EH (cell line): ENCODE measurements around the gene C4orf36.
A peak's percentile ranks its signal among the peaks of the same experiment; 100 is the strongest.

Experiments
- DNase-seq: peaks from one replicate; pipeline ENCODE4 v3.0.0-alpha.2; 2015; ENCODE audit warnings: low read depth

Gene C4orf36

DNA sequence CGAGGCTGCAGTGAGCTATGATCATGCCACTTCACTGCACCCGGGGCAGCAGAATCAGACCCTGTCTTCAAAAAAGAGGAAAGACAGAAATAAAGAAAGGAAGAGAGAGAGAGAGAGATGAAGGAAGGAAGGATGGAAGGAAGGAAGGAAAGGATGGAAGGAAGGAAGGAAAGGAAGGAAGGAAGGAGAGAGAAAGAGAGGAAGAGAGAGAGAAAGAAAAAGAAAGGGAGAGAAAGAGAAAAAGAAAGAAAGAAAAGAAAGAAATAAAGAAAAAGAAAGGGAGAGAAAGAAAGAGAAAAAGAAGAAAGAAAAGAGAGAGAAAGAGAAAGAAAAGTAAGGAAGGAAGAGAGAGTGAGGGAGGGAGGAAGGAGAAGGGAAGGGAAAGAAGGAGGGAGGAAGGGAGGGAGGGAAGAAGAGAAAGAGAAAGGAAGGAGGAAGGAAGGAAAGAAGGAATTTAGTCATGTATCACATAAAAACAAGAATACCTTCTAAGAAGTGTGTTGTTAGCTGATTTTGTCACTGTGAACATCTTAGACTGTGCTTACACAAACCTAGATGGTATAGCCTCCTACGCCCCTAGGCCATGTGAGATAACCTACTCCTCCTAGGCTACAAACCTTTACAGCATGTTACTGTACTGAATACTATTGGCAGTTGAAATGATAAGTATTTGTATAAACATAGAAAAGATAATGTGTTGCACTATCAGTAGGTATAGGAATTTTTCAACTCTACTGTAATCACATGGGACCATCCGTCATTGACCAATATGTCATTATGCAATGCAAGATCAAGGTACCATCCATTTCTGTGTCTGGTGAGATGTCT is 25.2 kb upstream of the C4orf36 start:
- DNase-seq: no peak

DNA sequence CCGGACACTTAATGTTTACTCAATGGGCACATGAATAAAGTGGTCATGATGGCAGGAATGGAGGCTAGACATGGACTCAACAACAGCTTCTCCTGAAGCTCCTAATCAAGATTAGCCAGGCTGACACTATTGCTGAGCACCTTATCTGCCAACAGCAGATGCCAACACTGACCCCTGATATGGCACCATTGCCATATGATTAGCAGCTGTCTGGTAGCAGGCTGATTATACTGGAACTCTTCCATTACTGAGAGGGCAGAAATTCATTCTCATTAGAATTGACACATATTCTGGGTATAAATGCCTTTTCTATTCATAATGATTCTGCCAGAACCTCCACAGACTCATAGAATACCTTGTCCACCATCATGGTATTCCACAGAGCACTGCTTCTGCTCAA is 24.2 kb upstream of the C4orf36 start:
- DNase-seq: no peak

DNA sequence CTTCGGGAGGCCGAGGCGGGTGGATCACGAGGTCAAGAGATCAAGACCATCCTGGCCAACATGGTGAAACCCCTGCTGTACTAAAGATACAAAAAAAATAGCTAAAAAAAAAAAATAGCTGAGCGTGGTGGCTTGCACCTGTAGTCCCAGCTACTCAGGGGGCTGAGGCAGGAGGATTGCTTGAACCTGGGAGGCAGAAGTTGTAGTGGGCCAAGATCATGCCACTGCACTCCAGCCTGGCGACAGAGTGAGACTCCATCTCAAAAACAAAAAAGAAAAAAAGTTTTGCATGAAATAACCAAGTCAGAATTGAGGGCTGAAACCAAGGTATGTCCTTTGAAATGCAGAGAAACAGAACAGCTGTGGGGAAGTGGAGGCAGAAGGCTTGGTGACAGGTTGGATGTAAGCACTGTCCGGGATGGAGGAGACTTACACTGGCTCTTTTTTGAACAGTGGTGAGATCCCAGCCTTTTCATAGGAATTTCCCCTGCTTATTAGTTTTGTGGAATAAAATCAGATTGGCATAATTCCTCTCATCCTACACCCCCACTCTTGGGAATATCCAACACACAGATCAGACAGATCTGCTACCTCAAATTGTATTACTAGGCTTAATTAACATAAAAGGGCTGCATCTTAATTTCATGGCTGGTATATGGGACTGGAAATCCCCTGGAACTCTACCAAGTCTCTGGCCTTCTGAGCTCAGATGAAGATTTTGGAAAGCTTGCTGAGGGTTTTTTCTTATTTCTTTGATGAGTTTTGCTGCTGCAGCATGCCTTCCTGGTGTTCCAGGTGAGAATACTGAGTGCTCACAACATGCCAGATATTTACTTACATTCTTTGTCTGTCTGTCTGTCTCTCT is 18.8 kb upstream of the C4orf36 start:
- DNase-seq: peak; percentile 35

DNA sequence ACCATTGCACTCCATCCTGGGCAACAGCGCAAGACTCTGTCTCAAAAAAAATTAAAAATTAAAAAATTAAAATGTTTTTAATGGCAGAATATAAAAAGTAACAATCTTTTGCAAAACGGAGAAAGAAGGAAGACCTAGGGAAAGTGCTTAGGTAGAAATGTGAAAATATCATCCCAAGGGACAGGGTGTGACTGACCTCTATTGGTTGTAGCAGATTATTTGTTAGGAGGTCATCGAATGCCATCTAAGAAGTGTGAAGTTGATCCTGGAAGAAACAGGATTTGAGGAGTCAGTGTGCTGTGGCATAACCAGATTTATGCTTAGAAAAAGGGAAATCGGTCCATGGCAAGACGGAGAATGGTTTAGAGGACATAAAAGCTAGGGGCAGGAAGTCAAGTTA is 18.1 kb upstream of the C4orf36 start:
- DNase-seq: no peak

DNA sequence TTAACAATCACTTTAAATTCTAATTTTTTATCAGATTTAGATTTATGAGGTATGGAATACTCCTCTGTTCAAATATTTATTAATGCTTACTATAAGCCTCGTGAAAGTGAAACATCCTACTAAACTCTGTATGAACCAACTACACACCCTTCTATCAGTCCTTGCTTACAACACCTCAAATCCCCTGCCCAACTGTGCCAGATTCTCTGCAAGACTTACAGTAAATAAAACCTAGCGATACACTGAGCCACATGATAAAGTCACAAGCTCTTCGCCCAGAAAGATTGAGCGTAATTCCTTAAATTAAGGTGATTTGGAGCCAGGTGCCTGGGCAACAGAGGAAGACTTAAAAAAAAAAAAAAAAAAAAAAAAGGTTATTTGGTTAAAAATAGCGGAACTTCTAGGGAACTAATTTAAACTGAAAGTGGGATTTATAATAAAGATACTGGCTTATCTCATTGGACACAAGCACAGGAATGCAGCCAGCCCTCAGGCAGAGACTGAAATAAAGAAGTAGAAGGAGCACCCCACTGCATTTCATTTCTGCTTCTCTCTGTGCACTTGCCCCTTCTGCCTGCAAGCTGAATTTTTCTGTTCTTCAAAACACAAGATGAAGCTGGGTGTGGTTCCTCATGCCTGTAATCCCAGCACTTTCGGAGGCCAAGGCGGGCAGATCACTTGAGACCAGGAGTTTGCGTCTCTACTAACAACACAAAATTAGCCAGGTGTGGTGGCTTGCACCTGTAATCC is 17.5 kb upstream of the C4orf36 start:
- DNase-seq: no peak

DNA sequence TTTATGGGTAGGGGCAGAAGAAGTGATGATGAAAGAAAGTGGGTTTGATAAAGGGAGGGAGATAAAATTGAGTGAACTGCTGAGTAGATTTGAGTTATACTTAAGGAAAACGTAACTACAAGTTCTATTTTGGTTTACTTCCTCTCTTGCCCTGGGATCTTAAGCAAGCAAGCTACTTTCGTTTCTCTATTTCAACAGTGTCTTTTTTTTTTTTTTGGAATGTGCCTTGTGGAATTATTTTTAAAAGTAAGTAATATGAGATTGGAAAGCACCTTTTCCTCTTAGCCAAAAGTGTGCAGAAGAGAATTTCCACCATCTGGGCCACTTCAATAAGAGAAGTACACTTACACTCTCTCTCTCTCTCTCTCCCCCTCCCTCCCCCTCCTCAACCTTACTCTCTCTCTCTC is 16.0 kb upstream of the C4orf36 start:
- DNase-seq: peak; percentile 39

DNA sequence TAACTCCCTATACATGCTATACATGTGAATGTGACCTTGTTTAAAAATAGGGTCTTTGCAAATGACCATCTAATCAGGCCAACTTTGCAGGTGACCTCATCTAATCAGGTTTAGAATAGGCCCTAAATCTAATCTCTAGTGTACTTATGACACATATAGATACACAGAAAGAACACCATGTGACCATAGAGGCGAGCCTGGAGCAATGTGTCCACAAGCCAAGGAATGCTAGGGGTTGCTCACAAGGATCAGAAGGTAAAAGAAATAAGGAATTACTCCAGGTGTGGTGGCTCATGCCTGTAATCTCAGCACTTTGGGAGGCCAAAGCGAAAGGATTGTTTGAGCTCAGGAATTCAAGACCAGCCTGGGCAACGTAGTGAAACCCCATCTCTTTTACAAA is 9.6 kb upstream of the C4orf36 start:
- no peak for DNase-seq

DNA sequence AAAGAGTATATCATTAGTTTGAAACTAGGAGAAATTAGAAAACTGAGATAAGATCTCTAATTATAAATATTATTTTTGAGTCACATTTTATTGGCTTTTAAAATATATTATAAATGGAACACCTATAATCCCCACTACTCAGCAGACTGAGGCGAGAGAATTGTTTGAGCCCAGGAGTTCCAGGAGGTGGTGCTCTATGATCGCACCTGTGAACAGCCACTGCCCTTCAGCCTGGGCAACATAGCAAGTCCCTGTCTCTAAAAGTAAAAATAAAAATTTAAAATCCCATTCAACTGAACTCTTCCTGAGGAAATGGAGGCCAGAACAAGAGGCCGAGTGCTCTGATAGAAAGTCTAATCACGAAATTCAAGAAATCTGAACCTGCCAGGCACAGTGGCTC is 6.3 kb upstream of the C4orf36 start:
- no peak for DNase-seq

DNA sequence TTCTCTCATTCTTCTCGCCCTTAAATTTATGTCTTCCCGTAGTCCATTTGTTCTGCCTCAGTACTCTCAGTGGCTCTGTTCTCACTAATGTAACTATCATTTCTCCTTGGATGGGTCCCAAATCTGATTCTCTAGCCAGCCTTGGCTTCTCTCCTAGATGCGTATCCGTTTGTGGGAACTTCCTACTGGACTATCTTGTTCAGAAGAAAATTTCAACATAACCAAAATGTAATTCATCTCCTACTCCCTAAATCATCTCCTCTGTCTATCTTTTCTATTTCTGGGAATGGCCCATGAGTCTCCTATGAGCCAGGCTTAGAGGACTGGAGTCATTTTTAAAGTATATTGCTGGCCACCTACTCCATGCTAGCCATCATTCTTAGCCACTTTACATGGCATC is 4.4 kb upstream of the C4orf36 start:
- DNase-seq: peak; percentile 50

DNA sequence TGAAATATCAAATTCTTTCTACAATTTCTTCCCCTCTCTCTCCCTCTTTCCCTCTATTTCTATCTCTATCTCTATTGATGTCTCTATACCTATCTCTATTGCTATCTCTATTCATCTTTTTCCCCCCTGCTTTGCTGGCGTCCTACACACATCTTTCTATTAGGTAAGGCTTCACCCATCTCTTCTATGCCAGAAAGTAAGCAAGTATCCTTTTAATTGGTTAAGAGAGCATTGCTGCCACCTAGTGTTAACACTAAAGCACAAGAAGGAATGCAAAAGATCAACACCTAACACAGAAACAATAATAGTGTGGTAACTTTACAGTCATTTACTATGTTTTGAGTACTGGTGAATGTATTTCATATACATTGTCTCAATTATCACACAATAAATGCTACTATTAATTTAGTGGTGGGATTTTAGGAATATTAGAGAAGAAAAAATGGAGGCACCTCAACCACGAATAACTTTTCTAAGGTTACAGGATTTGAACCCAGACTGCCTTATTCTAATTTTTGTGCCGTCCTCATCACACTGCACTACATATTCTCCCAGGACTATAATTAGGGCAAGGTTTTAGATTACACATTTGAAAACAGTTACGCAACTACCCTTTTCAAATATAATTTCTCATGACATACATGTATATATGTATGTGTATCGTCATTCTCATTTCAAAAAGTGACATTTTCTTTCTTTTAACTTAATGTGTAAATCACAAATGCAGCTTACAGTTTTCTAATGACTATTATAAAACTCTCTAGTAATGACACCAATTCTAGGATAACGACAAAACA is 3.7 kb upstream of the C4orf36 start:
- peak; percentile 78 for DNase-seq

DNA sequence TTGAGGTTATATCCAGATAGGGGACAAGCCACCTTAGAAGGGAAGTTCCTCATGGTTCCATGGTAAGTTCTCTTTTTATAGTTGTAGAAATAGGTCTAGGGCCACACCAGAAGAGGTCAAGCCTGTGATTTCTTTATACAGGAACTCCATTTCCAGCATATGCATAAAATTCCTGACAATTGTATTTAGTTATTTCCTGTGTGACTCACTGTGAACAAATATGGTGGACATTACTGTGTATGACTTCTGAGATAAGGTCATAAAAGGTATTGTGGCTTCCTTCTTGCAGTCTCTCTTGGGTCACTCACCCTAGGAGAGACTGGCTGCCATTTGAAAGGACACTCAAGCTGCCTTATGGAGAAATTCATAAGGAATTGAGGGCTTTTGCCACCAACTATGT is 2.2 kb upstream of the C4orf36 start:
- peak; percentile 69 for DNase-seq

DNA sequence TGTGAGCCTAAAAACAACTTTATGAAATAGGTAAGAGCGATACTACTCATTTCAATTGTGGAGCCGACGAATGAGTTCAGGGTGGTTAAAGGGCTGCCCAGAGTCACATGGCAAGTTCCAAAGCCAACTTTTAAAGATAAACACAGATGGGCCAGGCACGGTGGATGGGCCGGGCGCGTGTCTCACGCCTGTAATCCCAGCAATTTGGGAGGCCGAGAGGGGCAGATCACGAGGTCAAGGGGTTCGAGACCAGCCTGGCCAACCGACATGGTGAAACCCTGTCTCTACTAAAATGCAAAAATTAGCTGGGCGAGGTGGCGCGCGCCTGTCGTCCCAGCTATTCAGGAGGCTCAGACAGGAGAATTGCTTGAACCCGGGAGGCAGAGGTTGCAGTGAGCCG is 914 bp upstream of the C4orf36 start:
- DNase-seq: no peak

DNA sequence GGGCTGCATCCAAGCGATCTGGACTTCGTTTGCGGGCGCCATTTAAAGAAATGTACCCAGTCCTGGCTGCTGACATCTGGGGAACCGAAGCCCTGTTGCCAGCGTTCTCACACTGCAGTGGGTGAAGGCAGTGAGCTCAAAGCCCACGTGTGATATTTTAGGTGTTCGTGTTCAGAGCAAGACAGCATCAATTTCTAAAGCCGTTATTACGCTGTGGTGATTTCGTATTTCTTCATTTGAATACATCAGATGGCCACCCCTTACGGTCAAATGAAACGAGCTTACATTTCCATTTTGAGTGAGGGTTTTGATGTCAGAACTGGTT is 376 bp upstream of the C4orf36 start:
- no peak for DNase-seq

DNA sequence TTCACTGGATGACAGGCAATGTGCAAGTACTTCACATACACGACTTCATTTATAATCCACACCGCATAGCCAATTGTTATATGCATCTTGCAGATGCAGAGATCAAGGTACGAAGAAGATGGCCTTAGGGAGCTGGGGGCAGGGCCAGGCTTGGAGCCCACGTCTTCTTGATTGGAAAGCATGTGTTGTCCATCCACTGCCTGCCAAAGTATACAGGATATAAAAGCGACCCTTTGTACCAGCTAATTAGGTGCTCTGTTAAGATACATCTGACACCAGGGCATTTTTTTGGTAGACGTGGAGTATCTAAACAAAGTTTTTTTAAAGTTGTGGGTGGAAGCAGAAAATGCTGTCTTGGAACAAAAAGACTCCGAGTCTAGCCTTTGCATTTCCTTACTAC is 1.4 kb downstream of the C4orf36 start:
- no peak for DNase-seq

DNA sequence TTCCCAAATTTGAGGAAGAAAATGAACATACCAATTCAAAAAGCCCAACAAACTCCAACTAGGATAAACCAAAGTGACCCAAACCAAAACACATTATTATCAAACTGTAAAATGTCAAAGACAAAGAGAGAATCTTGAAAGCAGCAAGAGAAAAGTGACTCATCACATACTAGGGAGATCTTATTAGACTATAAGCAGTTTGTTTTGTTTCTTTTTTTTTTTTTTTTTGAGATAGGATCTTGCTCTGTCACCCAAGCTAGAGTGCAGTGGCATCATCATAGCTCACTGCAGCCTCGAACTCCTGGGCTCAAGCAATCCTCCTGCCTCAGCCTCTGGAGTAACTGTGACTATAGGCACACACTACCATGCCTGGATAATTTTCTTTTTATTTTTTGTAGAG is 12.6 kb downstream of the C4orf36 start:
- DNase-seq: no peak

DNA sequence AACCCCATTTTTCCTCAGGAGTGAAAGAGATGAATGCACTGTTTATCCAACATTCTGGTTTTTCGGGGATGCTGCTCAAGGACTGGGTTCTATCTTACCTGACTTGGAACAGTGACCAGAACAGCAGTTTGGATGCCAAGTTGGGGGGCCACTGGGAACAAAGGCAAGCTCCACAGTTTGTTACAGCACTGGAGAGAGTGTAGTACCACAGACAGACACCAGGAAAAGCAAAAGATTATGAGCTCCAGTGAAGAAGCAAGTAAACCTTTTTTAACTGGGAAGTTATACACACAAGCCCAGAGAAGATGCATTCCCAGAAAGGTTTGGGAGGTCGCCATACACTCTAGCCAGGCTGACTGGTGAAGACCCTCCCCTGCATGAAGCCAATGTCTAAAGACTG is 13.6 kb downstream of the C4orf36 start:
- no peak for DNase-seq

DNA sequence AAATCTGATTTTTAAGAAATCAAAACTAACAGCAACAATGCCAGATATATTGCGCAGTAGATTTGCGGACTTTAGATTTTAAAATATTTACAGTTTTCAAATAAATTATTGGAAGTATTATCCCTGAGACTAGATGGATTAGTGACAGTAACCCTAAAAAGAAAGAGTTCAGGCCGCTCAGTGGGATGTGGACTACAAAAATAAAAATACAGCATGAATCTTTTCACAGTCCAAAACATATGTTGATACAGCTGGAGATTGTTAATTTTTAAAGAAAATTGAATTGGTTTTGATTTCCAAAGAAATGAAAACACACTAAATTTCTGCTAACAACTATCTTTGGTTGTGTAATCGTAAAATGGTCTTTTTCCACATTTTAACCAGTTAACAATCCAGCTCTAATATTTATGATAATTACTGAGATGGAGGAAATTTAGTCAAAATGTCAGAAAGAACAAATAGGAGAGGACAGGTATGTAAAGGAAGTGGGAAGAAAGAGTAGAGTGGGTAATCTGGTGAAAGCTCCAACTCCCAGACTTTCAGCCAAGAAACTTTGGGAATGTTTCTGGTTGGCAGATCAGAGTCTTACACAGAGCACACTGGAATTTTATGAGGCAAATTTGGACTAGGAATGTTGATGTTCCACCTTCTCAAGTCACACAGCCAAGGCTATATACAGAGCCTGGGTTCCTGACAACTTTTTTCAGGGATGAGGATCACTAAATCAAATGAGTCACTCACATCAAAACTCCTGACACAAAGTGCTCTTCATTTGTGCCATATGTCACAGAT is 15.1 kb downstream of the C4orf36 start:
- DNase-seq: peak; percentile 49

DNA sequence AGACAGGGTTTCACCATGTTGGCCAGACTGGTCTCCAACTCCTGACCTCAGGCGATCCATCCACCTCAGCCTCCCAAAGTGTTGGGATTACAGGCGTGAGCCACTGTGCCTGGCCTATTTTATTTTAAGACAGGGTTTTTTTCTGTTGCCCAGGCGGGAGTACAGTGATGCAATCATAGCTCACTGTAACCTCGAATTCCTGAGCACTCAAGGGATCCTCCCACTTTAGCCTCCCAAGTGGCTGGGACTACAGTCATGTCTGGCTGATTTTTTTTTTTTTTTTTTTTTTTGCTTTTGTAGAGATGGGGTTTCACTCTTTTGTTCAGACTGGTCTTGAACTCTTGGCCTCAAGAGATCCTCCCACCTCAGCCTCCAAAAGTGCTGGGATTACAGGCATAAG is 16.8 kb downstream of the C4orf36 start:
- DNase-seq: peak; percentile 50

DNA sequence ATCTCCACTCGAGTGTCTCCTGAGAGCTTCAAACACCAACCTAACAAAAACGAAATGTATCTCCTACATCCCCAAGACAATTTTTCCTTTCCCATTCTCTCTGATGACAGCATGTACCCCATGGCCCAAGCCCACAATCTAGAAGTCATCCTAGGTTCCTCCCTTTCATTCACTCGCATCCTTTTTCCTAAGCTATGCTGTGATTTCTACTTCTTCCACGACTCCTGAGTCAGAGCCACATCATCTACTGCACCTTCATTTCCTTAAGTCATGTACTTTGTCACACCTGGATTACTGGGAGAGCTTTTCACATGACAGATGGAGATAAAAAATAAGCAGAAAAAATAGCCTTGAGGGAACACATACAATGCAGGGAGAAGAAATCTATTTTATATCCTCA is 20.1 kb downstream of the C4orf36 start:
- DNase-seq: no peak

DNA sequence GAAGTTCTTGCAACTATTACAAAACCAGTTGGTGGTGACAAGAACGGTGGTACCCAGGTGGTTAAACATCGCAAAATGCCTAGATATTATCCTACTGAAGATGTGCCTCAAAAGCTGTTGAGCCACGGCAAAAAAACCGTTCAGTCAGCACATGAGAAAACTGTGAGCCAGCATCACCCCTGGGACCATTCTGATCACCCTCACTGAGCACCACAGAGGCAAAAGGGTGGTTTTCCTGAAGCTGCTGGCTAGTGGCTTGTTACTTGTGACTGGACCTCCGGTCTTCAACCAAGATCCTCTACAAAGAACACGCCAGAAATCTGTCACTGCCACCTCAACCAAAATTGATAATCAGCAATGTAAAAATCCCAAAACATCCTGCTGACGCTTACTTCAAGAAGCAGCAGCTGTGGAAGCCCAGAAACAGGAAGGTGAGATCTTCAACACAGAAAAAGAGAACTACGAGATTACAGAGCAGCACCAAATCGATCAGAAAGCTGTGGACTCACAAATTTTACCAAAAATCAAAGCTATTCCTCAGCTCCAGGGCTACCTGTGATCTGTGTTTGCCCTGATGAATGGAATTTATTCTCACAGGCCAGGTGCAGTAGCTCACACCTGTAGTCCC is 21.7 kb downstream of the C4orf36 start:
- DNase-seq: no peak
